ENCODE results near the gene EPB41L2.

The EPB41L2 gene

DNA sequence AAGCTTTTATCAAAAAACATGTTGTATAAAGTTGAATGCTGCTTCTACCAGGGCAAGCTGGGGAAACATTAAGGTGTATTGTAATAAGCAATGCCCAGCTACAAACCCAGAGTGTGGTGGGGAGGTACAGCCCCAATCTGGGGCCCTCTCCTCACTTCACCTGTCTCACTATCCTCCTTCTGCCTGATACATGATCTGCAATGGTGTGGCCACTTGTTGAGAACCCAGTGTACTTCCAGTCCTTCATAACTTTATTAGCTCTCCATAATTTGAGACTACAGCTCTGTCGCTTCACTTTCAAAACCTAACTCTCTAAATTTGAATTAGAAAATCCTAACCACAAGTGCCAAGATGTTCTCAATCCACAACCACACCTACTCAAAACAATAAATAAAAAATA lies 84.9 kb downstream of the EPB41L2 start:
- DNase-seq (ENCODE audit: low read depth) = no peak

DNA sequence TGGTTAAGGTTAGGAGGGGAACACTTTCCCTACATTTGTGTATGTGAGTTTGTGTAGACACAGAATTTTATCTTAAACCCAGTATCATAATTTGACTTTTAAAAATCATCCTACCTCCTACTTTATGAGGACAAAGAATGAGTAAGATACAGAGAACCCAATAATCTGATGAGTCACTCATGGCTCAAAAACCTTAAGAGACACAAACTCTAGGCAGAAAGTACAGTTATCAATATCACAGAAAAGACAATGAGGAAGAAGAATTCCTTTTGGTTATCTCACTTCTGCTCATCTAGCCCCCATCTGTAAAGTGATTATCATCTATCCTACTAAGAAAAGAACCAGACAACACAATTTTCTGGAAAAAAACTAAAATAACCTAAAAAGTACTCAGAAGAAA lies 87.7 kb downstream of the EPB41L2 start:
- peak; percentile 71 for DNase-seq (ENCODE audit: low read depth)

DNA sequence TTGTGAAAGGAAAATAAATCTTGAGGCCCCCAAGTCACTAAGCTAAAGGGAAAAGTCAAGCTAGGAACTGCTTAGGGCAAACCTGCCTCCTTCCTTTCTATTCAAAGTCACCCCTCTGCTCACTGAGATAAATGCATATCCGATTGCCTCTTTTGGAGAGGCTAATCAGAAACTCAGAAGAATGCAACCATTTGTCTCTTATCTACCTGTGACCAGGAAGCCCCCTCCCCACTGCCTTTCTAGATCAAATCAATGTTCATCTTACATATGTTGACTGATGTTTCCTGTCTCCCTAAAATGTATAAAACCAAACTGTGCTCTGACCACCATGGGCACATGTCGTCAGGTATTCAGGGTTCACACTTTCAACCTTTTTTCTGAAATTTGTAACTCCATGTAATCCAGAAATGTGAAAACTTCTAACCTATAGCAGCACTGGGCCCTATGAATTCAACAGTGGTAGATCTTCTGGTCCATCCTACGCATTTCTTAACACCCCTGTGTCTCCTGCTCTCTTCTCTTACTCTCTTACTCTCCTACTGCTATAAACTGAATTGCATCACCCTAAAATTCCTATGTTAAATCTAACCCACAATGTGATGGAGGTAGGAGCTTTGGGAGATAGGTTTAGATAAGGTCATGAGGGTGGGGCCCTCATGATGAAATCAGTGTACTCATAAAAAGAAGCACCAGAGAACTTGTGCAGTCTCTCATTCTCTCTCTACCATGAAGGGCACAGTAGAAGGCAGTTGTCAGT lies 89.3 kb downstream of the EPB41L2 start:
- DNase-seq (ENCODE audit: low read depth) = no peak

DNA sequence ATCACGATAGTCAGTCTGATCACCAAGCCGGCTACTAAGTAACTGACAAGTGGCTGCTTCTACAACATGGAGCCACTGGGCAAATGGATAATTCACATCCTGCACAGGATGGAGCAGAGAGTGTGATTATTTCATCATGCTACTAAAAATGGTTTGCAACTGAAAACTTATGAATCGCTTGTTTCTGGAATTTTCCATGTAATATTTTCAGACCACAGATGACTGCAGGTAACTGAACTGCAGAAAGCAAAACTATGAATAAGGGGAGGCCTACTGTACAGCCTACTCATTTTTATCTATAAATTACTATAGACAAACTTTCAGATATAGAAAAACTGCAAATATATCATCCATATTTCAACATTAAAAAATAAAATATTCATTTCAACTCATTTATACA lies 91.5 kb downstream of the EPB41L2 start:
- no peak for DNase-seq (ENCODE audit: low read depth)

DNA sequence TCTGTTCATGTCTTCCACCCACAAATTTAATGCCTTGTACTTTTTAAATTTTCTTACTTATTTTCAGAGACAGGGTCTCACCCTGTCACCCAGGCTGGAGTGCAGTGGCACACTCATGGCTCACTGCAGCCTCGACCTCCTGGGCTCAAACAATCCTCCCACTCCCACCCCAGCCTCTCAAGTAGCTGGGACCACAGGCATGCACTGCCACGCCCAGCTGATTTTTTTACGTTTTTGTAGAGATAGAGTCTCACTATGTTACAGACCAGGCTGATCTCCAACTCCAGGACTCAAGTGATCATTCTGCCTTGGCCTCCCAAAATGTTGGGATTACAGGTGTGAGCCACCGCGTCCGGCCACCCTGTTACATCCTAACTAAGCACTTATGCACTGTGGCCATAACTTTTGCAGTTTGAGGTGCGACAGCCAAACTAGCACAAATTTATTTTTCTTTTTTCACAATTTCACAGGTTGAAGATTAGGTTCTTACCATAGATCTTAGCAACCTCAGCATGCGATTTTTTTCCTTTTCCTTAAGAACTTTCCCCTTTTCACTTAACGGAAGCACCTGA lies 92.1 kb downstream of the EPB41L2 start:
- no peak for DNase-seq (ENCODE audit: low read depth)

DNA sequence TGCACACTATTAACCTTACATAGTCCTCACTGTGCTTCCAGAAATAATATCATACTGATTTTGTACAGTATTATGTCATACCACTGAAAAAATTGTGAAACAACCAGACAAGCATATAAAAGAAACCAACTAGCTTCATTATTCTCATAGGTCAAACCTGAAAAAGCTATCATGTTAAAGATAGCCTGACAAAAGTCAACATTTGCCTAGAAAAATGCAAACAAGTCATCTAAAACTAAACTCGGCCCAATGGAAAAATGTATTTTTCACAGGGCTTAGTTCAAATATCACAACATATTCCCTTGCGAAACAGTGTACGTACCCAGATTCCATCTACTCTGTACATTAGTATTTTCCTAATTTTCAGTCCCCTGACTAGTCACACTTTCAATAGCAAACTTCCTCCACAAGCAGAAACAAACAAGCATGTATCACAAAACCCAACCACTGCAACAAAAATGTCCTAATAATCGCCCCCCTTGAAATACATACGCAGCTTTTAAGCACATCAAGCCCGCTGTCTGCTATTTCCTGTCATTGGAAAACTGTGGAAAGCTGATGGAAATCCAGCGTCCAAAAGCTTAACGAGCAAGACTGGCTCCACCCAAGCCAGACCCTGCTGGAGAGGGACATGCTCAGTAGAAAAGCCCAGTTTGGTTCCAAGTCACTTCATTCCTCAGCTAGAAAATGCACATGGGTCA lies 93.1 kb downstream of the EPB41L2 start:
- DNase-seq (ENCODE audit: low read depth) = peak; percentile 50

DNA sequence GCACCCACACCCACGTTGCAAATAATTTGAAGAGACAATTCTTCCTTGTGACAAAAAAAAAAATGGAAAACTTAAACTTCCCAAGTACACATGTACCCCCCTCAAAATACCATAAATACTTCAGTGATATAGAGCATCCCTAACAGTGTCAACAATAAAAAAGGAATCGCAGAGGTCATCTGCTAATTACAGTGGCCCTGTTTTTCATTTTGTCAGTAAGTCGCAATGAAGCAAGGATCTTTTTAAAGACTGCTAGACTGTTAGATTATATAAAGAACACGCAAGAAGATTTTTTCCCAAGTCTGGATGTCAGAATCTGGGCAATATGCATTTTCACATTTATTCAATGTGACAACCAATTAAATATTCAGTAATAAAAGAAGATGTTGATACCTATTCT lies 93.9 kb downstream of the EPB41L2 start:
- DNase-seq (ENCODE audit: low read depth) = no peak

DNA sequence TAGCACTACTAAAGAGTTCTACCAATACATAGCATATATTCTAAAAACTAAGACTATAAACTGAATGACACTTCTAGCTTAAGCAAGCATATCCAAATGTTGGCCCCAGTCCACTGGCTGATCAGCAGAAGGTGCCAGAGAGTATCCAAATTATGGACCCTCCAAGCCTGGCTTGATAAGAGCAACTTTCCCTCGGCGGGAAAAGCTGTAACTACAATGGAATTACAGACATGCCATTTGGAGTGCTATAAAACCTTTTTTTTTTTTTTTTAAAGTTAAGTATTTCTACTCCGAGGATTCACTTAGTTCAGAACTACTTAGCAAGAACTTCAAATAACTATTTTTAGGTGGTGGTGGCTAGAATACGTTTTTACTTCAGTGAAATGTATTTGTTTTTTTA lies 94.6 kb downstream of the EPB41L2 start:
- DNase-seq (ENCODE audit: low read depth) = no peak

DNA sequence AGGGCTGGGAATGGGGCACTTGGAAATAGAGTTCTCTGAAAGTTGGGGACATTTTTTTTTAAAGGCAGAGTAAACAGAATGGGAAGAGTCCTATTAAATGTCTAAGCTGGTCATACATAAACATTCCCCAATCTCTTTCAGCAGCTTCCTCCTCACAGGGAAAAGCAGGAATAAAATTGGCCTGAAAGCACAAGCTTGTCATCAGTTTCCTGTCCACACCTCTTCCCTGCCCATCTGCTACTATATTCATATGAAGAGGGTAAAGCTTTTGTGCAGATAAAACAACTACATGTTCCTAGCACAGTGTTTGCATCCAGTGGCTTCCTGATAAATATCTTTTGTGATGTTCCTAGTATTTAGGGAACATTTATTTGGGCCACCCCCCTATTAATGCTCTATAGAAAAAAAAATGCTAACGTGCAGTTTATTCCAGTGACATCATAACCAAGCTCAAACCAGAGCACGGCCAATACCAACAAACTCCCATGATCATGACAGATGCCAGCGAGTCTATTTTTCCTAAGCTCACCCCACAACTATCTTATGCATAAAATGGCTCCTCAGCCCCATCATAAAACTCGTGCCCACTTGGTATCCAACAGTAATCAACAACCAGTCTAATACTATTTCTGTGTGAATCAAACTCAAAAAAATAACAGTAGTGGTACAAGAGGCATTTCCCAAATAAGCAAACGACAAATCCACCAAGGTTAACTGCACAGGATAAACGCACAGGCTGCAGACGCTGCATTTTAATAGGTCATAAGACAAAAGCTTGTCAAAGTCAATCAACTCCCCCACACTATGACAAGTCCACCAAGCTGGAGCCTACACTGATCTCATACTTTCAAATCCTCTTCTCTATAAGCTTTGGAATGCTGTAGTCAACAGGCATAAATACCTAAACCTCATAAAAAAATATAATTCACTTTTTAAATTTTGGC lies 95.3 kb downstream of the EPB41L2 start:
- DNase-seq (ENCODE audit: low read depth) = no peak

DNA sequence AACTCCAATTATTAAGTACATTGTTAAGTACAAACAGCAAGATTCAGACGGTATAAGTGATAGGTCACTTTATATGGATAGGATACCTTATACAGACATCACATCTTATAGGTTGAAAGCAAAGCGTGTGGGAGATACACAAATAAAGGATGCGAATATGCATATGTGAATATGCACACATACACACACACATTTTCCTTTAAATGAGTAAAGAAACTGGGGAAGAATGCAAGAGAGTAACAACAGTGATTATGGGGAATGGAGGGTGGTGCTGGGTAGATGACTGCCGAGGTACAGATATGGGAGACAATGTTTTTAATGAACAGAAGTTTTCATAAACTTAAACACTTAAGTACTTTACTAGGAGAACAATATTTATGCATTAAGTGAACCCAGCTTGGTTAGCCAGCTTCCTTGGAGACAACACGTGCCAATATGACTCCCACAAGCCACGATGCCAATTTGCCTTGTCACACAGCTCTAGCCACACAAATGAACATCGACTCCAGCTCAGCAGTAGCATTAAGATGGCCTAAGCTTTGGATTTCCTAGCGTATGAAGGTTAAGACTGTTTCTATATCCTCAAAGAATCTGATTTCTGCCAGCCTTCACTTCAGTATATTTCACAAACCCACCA lies 96.6 kb downstream of the EPB41L2 start:
- DNase-seq (ENCODE audit: low read depth) = no peak

DNA sequence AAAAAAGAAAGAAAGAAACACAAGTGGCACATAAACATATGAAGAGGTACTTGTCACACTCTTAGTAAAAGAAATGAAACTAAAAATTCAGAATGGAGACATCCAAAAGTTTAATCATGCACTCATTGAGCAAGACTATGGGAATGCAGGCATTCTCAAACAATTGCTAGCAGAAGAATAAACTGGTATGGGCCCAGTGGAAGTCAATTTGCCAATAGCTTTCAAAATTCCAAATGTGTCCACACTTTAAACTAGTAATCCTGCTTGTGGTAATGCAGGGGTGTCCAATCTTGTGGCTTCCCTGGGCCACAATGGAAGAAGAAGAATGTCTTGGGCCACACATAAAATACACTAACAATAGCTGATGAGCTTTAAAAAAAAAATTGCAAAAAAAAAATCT lies 97.4 kb downstream of the EPB41L2 start:
- DNase-seq (ENCODE audit: low read depth) = peak; percentile 26

DNA sequence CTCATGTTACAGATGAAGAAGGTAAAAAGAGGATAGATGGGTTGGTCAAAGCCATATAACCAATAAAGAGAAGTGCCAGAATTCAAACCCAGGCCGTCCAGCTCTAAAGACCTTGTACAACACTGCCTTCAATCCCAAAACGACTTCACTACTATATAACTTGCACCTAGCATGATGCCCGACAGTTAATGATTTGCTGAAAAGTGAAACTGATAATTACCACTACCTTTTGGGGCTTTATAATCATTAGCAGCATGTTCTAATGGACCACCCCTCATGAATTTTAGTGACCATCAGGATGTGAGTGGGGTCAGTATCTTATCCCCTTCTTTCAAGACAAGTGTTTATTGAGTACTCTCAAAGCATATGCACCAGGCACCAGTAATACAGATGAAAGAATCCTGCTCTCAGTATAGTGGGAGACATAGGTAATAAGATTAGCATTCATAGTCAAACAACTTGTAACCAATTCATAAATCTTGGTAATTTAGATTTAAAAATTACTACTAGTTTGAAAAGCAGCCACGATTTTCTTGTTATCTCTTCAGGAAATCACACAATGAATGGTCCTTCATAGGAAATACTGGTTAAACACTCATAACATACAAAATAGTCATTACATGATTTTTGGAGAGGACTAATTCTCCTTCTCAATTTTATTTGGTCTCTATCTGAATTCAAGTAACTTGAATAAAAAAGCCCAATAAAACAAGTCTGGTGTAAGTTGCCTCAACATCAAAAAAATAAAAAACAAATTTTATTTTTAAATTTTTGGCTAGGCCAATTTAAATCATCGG lies 98.0 kb downstream of the EPB41L2 start:
- DNase-seq (ENCODE audit: low read depth) = no peak

DNA sequence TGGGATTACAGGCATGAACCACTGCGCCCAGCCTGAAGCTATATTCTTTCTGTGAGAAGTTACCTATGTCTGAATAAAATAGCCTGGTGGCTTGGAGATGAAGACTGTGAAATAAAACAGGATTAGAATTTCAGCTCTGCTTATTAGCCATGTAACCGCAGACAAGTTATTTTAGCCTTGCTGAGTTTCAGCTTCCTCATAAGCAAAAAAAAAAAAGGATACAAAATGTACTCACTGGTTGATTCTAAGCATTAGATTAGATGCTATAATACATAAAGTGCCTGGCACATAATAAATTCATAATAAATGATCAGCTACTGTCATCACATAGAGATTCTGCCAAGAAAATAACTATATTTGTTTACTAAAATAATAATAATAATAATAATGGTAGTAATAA lies 98.8 kb downstream of the EPB41L2 start:
- DNase-seq (ENCODE audit: low read depth) = no peak

DNA sequence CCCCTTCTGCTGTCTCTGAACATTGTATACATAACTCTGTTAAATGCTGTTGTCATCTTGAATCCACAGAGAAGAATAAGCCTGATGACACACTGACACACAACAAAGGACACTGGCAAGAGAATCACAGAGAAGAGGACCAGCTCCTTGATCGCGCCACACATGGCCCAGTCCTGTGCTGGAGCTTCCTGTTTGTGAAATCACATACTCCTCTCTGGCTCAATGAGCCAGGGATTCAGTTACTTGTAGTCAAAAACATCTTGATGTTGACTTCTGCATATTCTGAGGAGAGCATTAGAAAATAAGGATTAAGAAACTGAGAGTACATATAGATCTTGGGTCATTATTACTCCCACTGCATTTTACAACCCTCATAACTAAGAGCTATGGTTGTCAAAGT lies 100.1 kb downstream of the EPB41L2 start:
- no peak for DNase-seq (ENCODE audit: low read depth)

DNA sequence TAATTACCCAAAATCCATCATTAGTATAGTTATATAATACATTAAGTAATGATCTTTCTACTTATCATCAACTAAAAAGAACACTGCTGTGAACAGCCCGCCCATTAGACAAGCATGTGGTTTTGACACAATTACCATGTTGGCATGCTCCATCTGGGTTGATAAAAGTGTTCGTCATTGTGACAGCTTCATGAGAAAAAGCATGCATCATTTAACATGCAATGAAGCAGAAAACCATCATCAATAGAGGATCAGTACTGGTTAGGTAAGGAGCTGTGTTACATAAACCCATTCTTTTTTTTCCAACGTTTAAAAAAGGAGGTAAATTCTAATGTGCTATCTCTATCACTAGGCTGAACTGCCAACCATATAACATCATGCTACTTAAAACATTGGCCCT lies 101.9 kb downstream of the EPB41L2 start:
- DNase-seq (ENCODE audit: low read depth) = no peak

DNA sequence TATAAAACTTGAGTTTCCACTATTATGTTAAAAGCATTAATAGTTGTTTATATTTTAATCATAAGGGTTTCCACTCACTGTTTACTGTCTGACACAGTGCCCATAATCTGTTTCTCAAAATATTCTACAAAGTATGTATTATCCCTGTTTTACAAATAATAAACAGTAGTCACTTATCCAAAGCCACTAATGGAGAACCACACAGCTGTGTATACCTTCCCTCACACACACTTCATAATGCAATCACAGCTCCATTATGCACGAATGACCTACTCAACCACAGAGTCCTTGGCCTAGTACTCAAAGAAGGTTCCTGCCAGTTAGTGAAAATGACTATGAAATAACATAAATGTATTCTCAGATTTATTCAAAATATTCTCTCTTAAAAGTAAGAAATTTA lies 103.1 kb downstream of the EPB41L2 start:
- no peak for DNase-seq (ENCODE audit: low read depth)

DNA sequence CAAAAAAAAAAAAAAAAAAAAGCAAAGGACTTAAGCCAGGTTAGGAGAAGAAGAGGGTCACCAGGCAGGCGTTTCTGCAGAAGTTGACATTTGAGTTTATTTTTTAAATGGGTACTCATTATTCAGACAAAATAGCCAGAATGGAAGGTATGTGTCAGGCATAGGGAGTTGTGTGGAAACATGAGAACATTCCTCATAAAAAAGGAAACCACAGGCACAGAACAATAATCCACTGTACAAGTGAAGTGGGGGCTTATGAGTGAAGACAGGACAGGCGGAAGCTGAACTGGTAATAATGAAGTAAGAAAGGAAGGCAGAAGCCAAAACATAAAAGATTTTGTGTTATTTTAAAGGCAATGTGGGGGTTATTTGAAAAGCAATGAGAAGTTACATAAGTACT lies 104.6 kb downstream of the EPB41L2 start:
- DNase-seq (ENCODE audit: low read depth) = no peak

DNA sequence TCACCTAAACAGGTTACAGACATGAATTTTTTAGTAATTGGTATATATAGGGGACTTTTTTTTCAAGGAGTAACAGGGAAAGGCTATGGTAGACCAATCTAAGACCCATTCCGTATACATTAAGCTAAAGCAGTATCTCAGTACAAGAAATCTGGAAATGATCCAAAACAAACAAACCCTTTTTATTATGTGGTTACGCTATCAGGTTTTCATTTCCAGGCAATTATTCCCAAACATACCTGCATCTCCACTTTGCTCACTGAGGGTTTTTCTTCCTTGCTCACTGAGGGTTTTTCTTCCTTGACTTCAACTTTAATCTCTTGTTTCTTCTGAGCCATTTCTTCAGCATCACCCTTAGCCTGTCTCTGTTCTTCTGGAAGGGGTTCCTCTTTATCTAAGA lies 107.3 kb downstream of the EPB41L2 start:
- no peak for DNase-seq (ENCODE audit: low read depth)

DNA sequence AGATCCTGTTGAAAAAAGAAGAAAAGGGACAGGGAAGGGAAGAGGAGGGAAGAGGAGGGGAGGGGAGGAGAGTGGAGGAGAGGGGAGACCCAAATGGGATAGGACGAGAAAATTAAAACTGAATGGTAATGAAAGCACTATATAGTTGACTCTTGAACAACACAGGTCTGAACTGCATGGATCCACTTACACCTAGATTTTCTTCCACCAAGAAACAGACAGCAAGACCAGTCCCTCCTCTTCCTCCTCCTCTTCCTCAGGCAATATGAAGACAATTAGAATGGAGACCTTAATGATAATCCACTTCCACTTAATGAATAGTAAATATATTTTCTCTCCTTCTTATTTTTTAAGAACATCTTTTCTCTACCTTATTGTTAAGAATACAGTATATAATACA lies 113.5 kb downstream of the EPB41L2 start:
- DNase-seq (ENCODE audit: low read depth) = no peak

DNA sequence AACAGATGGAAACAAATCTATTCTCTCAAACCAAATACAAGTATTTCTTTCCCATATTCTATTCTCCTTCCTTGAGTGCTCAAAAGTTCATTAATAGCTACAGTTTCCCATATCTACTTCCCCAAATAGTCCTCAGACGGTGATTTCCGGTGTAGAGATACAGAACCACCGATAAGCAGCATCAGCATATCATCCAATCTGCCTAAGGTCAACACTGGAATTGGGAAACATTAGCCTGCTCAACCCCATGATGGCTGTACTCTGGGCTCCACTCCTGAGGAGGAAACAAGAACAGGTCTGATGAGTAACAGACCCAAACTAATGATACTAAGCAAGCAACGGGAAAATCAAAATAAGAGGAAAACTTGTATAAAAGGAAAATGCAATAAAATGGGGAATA lies 115.6 kb downstream of the EPB41L2 start:
- DNase-seq (ENCODE audit: low read depth) = no peak

DNA sequence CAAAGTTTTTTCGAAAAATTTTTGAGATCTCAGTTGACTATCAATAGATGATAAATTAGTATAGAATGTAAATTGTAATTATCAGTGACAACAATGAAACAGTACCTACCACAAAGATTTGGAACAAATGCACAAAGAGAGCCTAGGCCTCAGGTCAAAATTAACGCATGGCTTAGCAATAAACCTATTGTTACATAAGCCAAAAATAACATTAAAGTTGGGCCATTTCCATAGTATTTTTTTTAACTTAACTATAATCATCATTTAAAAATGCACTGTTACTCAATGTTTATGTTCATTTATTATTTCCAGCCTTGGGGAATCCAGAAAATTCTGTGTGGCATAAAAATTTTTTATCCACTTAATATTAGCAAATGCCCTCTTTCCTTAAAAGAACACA lies 117.0 kb downstream of the EPB41L2 start:
- DNase-seq (ENCODE audit: low read depth) = no peak

Measured in ELR (cell line).